GM06990 (cell line): ENCODE results near the gene KIF17.
"Not testable (repeated sequence)": the region's sequence is repeated elsewhere in the genome, so short reads cannot be mapped to it uniquely, and the experiment has no call there.

Source experiments
- DNase-seq: peaks from one replicate; pipeline ENCODE4 v3.0.0-alpha.2; 2011; ENCODE audit not compliant: insufficient read length; ENCODE audit errors: extremely low read depth
- H3K27me3 ChIP-seq: replicated peaks from 2 replicates; pipeline ENCODE4 v1.6.0; 2011; ENCODE audit warnings: low read length; ENCODE audit not compliant: control insufficient read depth, insufficient read depth
- H3K36me3 ChIP-seq: 2 replicates; pipeline ENCODE4 v1.5.1; 2011; ENCODE audit warnings: low read length; ENCODE audit not compliant: control insufficient read depth, insufficient read depth
- H3K4me3 ChIP-seq: replicated peaks from 2 replicates; pipeline ENCODE4 v1.5.1; 2011; ENCODE audit warnings: low read depth, mild to moderate bottlenecking, control low read depth, low read length
- CTCF ChIP-seq: IDR thresholded peaks from 2 replicates; pipeline ENCODE4 v1.5.1; 2011; ENCODE audit warnings: low read length, control low read depth, mild to moderate bottlenecking, inconsistent platforms; ENCODE audit not compliant: insufficient read depth, poor library complexity, severe bottlenecking

The KIF17 gene

GRCh38 chr1:20721117-20722061 lies 3.6 kb upstream of the KIF17 start:
- no peak for TF ChIP-seq CTCF
- no peaks in the 10 kb centered on the region for H3K36me3 ChIP-seq
- H3K27me3 ChIP-seq: peaks cover 1% of the 10 kb centered on the region
- no peak for DNase-seq
- no peak overlapping the region for H3K4me3 ChIP-seq

- DNase-seq: no peak
- H3K36me3 ChIP-seq: no peaks in the 10 kb centered on the region
- H3K4me3 ChIP-seq: no peak overlapping the region
- no peak for TF ChIP-seq CTCF
- peaks cover 1% of the 10 kb centered on the region for H3K27me3 ChIP-seq
These were observed 2.9 kb upstream of the KIF17 start for GRCh38 chr1:20720631-20721091.

- no peak for TF ChIP-seq CTCF
- H3K27me3 ChIP-seq: peaks cover 1% of the 10 kb centered on the region
- no peak overlapping the region for H3K4me3 ChIP-seq
- DNase-seq: no peak
- H3K36me3 ChIP-seq: no peaks in the 10 kb centered on the region
These were observed 2.2 kb upstream of the KIF17 start for GRCh38 chr1:20719871-20720620.

- H3K4me3 ChIP-seq: no peak overlapping the region
- TF ChIP-seq CTCF: no peak
- no peak for DNase-seq
- H3K27me3 ChIP-seq: peaks cover 1% of the 10 kb centered on the region
- H3K36me3 ChIP-seq: no peaks in the 10 kb centered on the region
These were observed 1.5 kb upstream of the KIF17 start for GRCh38 chr1:20719261-20719660.

GRCh38 chr1:20718343-20718882 lies 606 bp upstream of the KIF17 start:
- H3K4me3 ChIP-seq, H3K27me3 ChIP-seq, H3K36me3 ChIP-seq, DNase-seq: not testable (repeated sequence)

- DNase-seq: no peak
- Histone ChIP-seq H3K36me3 (no peaks in the 10 kb centered on the region), H3K4me3 (no peak overlapping the region), H3K27me3 (peaks cover 1% of the 10 kb centered on the region)
- TF ChIP-seq CTCF: no peak
These were observed 1.6 kb downstream of the KIF17 start for GRCh38 chr1:20716232-20716631.
